Left lung (tissue), 10 donors: ENCODE results near the gene ESR1. TPM values are rescaled to one million over a fixed set of nuclear protein-coding genes. Genes with fewer than 3 reads are reported as not detected.

Experiments used
- ATAC-seq: fragments of 200-7000 bp; cut with Tn5 transposase; one replicate; pipeline ENCODE4 v1.9.1; 2020; ENCODE audit warnings: moderate library complexity
- DNase-seq, 4 donors: peaks; one replicate each; pipeline ENCODE4 v3.0.0-alpha.2; 2013 to 2020
- H3K27ac ChIP-seq, 2 donors: fragments of 200-600 bp; sonication (generic) in 1 of 2; one replicate each; pipeline versions ENCODE4 v1.5.0 to v1.8.0; 2020 to 2021
- H3K27me3 ChIP-seq, 2 donors: fragments of 200-600 bp; sonication (generic) in 1 of 2; one replicate each; pipeline versions ENCODE4 v1.5.0 to v1.8.0; 2020 to 2021
- H3K36me3 ChIP-seq, 2 donors: fragments of 200-600 bp; sonication (generic) in 1 of 2; one replicate each; pipeline versions ENCODE4 v1.5.0 to v1.8.0; 2020 to 2021
- H3K4me1 ChIP-seq, 2 donors: fragments of 200-600 bp; one replicate each; pipeline ENCODE4 v1.8.0; 2021
- H3K4me3 ChIP-seq, 2 donors: fragments of 200-600 bp; sonication (generic) in 1 of 2; one replicate each; pipeline versions ENCODE4 v1.5.0 to v1.8.0; 2020 to 2021; ENCODE audit warnings: mild to moderate bottlenecking in 1 of 2
- H3K9me3 ChIP-seq, 2 donors: fragments of 200-600 bp; sonication (generic) in 1 of 2; one replicate each; pipeline versions ENCODE4 v1.5.0 to v1.8.0; 2020 to 2021
- CTCF ChIP-seq, 2 donors: fragments of 200-600 bp; sonication (generic) in 1 of 2; IDR thresholded peaks; one replicate each; pipeline versions ENCODE4 v1.5.0 to v1.8.0; 2021; ENCODE audit warnings: antibody characterized with exemption in 2 of 2
- intact Hi-C, 2 donors: fragments of 100-400 bp; cut with DNase I; formaldehyde crosslinking; loops; one replicate each; pipeline versions ENCODE4 v1.11.2 to v1.14.2; 2022
- polyA plus RNA-seq, 6 donors: library from polyadenylated mRNA; unstranded; fragments of 120-200 nt; gene quantifications; one replicate each; pipeline ENCODE4 v1.2.1, GENCODE V29; 2013; ENCODE audit not compliant: insufficient read length in 6 of 6
- total RNA-seq, 2 donors: library from RNA; stranded (reverse); fragmentation: NEBNext Ultra II Directional; extraction: Animal tissue kit (Norgen Biotek cat#: 25700); gene quantifications; one replicate each; pipeline ENCODE4 v1.2.1, GENCODE V29; 2021
- donor health status: DM: no; HTN: yes; CAD: no.
- donor health status: DM: no; HTN: no; CAD: no.

Gene ESR1
- total and polyA plus RNA-seq, 8 donors: 0.91 to 2.7 (median 1.7) TPM

- intact Hi-C loops: no loop called here
These were observed 93.5 kb downstream of the ESR1 start for GRCh38 chr6:151901009-151901411.

GRCh38 chr6:151904631-151905030 is 97.1 kb downstream of the ESR1 start:
- no peak overlapping the region for H3K27ac ChIP-seq
- no peak for ATAC-seq
- H3K9me3 ChIP-seq: no peaks in the 10 kb centered on the region
- TF ChIP-seq CTCF (IDR thresholded peaks at IDR 0.05): no peak
- H3K4me3 ChIP-seq: no peak overlapping the region
- intact Hi-C loops: no loop called here
- H3K27me3 ChIP-seq: no peaks in the 10 kb centered on the region
- H3K4me1 ChIP-seq: no peaks in the 10 kb centered on the region
- no peaks in the 10 kb centered on the region for H3K36me3 ChIP-seq
- DNase-seq: no peak

More at GRCh38 chr6:151901009-151901411, 93.5 kb downstream of the ESR1 start:
- no peak overlapping the region for H3K4me3 ChIP-seq
- ATAC-seq (no peak), DNase-seq (no peak)
- H3K4me1 ChIP-seq: no peaks in the 10 kb centered on the region
- no peaks in the 10 kb centered on the region for H3K36me3 ChIP-seq
- H3K9me3 ChIP-seq: peaks cover 0 to 7% of the 10 kb centered on the region in 2 donors
- no peak overlapping the region for H3K27ac ChIP-seq
- no peaks in the 10 kb centered on the region for H3K27me3 ChIP-seq
- TF ChIP-seq CTCF (IDR thresholded peaks at IDR 0.05): no peak

GRCh38 chr6:151905072-151905471 is 97.6 kb downstream of the ESR1 start:
- Histone ChIP-seq H3K9me3 (no peaks in the 10 kb centered on the region), H3K4me1 (no peaks in the 10 kb centered on the region), H3K27ac (no peak overlapping the region), H3K36me3 (no peaks in the 10 kb centered on the region), H3K27me3 (no peaks in the 10 kb centered on the region), H3K4me3 (no peak overlapping the region)
- intact Hi-C loops: no loop called here
- ATAC-seq (no peak), DNase-seq (no peak)
- no peak for TF ChIP-seq CTCF (IDR thresholded peaks at IDR 0.05)

GRCh38 chr6:151905854-151906253 is 98.4 kb downstream of the ESR1 start:
- intact Hi-C loops: no loop called here
- H3K9me3 ChIP-seq: no peaks in the 10 kb centered on the region
- H3K4me1 ChIP-seq: no peaks in the 10 kb centered on the region
- DNase-seq: no peak
- no peaks in the 10 kb centered on the region for H3K27me3 ChIP-seq
- no peak for TF ChIP-seq CTCF (IDR thresholded peaks at IDR 0.05)
- ATAC-seq: no peak
- H3K4me3 ChIP-seq: no peak overlapping the region
- no peaks in the 10 kb centered on the region for H3K36me3 ChIP-seq
- H3K27ac ChIP-seq: no peak overlapping the region

- no peaks in the 10 kb centered on the region for H3K36me3 ChIP-seq
- no peaks in the 10 kb centered on the region for H3K27me3 ChIP-seq
- no peak overlapping the region for H3K4me3 ChIP-seq
- no peaks in the 10 kb centered on the region for H3K4me1 ChIP-seq
- H3K27ac ChIP-seq: no peak overlapping the region
- ATAC-seq: no peak
- no peak for DNase-seq
- no peak for TF ChIP-seq CTCF (IDR thresholded peaks at IDR 0.05)
- intact Hi-C loops: no loop called here
- H3K9me3 ChIP-seq: no peaks in the 10 kb centered on the region
These were observed 103.9 kb downstream of the ESR1 start for GRCh38 chr6:151911401-151911800.
